HG03066 (cell line): ENCODE data around the gene CRTAC1.
A peak's percentile ranks its signal among the peaks of the same experiment; 100 is the strongest.

Source experiments
- ATAC-seq: cut with Tn5 transposase; IDR thresholded peaks from one replicate; pipeline ENCODE4 v1.9.1; 2021; ENCODE audit warnings: low read depth; ENCODE audit not compliant: unreplicated experiment

Gene CRTAC1

GRCh38 chr10:97876402-97876801 lies 154.0 kb downstream of the CRTAC1 start:
- no peak for ATAC-seq

DNA sequence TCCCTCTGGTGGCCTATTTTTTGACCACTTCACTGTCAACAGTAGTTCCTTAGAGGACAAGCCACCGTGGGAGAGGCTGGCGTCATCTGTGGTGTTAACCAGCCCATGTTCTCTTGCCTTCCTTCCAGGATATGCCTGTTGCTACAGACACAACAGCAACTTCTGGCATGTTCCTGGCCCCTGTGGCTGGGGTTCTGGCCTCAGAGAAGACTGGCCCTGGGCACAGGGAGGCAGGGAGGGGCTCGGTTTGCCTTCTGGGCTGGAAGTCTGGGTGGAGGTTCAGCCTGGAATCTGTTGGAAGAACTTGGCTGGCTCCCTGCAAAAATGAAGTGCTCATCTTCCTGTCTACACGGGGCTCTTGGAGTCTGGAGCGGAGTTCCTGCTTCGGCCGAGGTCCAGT lies 155.0 kb downstream of the CRTAC1 start:
- no peak for ATAC-seq

DNA sequence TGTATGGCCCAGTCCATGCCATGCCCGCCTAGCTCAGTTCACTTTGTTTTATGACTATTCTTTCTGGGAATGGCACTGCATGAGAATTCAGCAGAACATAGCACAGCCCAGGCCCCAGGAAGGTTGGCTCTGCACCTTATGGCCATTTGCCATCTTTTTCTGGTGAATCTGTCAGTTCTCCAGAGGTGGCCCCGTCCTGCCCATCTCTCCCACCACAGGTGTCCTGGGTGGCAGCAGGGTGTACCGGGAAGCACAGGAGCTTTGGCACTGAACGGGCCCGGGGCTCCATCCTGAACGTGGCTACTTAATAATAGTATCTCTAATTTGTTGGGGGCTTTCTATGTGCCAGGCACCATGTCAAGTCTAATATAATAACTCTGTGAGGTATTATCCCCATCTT lies 156.1 kb downstream of the CRTAC1 start:
- no peak for ATAC-seq

GRCh38 chr10:97873569-97873968 lies 156.9 kb downstream of the CRTAC1 start:
- ATAC-seq, result no peak

DNA sequence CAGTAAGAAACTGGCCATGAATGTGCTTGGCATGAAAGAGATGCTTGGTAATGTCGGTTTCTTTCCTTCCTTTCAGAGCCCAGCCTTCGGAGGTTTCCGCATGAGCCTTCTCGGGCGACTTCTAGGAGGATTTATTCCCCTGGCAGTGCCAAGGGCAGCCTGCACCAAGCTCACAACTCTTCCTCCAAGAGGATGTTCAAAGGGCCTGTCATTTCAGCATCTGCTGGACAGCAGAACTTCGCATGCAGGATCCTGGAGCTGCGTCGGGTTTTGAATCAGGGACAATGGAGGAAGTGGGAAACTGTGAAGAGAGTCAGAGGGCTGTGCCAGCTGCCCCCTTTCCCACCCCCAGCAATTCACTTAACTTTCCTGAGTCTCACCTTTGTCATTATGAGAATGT lies 159.4 kb downstream of the CRTAC1 start:
- ATAC-seq, result no peak

GRCh38 chr10:97869091-97870042 lies 161.1 kb downstream of the CRTAC1 start:
- peak; percentile 94 for ATAC-seq

DNA sequence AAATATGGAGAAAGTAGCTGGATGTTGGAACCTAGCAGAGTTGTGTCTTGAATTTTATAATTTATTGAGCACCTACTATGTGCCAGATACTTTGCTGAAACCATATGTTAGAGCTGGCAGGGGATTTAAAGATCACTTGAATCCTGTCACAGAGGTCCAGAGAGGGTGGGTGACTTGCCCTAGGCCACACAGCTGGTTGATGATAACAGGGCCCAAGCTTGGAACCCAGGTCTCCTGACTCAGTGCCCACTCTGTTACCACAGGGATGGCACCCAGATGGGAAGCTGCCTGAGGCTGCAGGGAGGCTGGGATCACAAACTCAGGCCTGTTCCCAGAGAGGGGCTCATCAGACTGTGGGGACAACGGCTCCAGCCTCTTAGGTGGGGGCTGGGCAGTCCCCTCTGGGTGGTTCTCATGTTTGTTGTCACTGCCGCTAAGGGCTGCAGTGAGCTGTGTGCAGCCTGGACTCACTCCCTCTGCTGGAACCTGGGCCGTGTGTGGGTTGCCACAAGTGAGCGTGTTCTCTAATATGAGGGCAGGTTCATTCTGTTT lies 162.2 kb downstream of the CRTAC1 start:
- no peak for ATAC-seq

DNA sequence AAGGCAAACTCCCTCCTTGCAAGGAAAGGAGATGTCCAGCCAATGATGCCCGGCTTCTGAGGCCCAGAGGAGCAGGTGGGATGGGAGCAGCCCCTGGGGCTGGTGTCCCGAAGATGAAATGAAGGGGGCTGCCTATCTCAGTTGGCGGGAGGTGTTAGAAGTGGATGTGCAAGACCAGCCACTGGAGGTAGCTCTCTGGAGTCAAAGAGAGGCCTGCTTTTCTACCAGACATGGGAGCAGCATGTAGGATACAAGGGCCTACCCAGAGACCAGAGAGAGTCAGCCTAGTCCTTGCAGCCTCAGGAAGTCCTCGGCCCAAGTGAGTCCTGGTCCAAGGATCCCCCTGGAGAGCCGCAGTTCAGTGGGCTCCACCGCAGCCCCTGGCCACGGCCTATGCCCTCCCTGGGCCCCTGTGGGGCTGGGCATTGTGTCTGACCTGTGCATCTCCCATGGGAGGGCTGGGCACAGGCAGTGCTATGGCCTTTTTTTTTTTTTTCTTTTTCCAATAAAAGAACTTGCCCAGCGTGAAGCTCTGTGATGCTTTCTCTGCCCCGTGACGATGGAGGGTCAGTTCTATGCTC lies 163.1 kb downstream of the CRTAC1 start:
- no peak for ATAC-seq

- ATAC-seq, result no peak
Observed at GRCh38 chr10:97866524-97867219, 163.7 kb downstream of the CRTAC1 start.

DNA sequence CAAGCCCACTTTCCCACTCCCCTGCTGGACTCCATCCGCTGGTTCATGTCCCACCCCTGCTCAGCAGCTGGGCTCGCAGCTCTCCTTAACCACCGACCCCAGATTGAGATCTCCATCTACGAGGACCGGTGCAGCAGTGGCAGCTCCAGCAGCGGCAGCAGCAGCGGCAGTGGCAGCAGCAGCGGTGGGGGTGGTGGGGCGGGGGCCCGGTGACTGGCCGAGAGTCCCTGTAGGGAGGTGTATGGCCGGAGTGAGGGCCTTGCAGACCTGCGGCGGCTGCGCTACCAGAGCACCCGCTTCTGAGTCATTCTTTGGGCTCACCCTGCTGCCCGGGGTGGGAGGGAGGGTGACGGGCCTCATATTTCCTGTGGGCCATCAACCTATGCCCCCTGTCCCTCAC lies 164.9 kb downstream of the CRTAC1 start:
- ATAC-seq, result no peak

- no peak for ATAC-seq
Observed at GRCh38 chr10:97863808-97864207, 166.6 kb downstream of the CRTAC1 start.

DNA sequence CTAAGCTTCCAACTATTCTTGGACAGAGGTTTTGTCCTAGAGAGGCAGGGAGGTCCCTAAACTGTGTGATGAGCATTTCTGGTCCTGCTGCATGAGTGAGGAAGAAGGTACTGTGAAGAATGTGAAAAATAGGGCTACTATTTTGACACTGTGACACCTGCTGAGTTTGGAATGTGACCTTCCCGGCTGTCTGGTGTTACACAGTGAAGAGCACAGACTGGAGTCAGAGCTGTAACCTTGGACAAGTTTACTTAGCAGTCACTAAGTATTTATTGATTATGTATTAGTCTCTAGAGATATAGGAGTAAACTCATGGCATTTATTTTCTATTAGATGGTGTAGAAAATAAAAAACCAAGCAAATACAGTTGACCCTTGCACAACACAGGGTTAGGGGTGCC lies 168.5 kb downstream of the CRTAC1 start:
- ATAC-seq, result no peak

- ATAC-seq, result no peak
Observed at GRCh38 chr10:97861097-97861750, 169.2 kb downstream of the CRTAC1 start.

DNA sequence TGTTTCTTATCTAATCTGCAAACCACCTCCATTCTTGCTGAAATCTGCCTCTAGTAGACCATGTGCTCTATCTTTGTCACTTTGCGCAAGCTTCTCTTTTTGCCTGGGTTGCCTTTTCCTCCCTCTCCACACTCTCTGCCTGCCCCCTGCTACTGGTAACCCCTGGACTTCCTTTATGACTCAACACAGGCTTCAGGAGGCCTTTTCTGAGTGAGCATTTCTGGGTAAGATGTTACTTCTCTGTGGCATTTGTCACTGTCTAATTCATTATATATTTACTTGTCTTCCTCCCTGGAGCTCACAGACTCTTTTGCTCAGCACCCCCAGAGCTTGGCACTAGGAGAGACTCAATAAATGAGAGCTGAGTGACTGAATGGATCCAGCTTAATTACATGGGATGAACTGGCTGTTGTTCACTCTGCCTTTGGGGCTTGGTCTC lies 172.4 kb downstream of the CRTAC1 start:
- ATAC-seq, result no peak

GRCh38 chr10:97854743-97855142 lies 175.7 kb downstream of the CRTAC1 start:
- ATAC-seq, result no peak

GRCh38 chr10:97852840-97853405 lies 177.5 kb downstream of the CRTAC1 start:
- ATAC-seq, result no peak

GRCh38 chr10:97852277-97852676 lies 178.1 kb downstream of the CRTAC1 start:
- ATAC-seq, result no peak

DNA sequence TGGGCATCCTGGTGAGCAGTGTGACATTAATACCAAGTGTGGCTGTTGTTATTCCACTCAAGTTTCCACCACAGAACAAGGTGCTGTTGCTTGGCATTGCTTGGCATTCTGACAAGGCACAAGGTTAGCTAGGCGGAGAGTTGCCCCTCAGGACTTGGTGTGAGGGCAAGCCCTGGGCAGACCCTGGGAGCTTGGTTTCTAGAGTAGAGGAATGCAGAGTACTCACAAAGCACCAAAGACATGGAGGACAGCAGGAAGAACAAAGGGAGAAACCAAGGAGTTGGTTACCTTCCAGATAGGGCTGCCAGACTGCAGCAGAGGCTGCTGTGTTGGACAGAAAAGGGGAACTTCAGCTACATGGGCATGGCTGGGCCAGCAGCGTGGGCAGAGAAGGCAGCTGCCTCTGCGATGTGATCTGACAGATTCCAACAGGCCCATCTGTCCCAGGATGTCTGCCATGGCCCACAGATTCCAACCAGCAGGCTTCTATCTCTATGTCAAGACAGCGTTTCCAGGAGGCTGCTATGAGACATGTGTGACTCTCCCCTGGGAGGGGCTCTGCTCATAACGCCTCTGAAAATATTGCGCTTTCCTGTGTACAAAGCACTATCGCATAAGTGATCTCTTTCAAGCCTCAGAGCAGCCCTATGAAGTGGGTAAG lies 178.9 kb downstream of the CRTAC1 start:
- ATAC-seq, result no peak

GRCh38 chr10:97850446-97850845 lies 180.0 kb downstream of the CRTAC1 start:
- ATAC-seq, result no peak
